Gastroesophageal sphincter (tissue), 4 donors: ENCODE results near the gene THOC3. TPM values are rescaled to one million over a fixed set of nuclear protein-coding genes. Genes with fewer than 3 reads are reported as not detected.
"Not testable (repeated sequence)": the region's sequence is repeated elsewhere in the genome, so short reads cannot be mapped to it uniquely, and the experiment has no call there.

Source experiments
- ATAC-seq: fragments of 150-250 bp; one replicate; pipeline ENCODE4 v1.9.1; 2016; ENCODE audit warnings: mild to moderate bottlenecking, moderate library complexity
- H3K27ac ChIP-seq, 4 donors: fragments of 200-600 bp; sonication (generic) in 3 of 4; 1 replicate in 3 of 4; 2 replicates in 1 of 4; pipeline ENCODE4 v1.5.1; 2016 to 2019
- H3K27me3 ChIP-seq: fragments of 200-600 bp; sonication (generic); one replicate; pipeline ENCODE4 v1.5.1; 2019
- H3K36me3 ChIP-seq, 2 donors: fragments of 200-600 bp; sonication (generic); one replicate each; pipeline ENCODE4 v1.5.1; 2019; ENCODE audit warnings: control low read depth in 1 of 2
- H3K4me1 ChIP-seq, 3 donors: fragments of 200-600 bp; sonication (generic); 1 replicate in 2 of 3; 2 replicates in 1 of 3; pipeline ENCODE4 v1.5.1; 2016 to 2019; ENCODE audit warnings: control low read depth in 2 of 3
- H3K4me3 ChIP-seq, 2 donors: fragments of 200-600 bp; sonication (generic); one replicate each; pipeline ENCODE4 v1.5.1; 2019; ENCODE audit warnings: mild to moderate bottlenecking in 1 of 2, moderate library complexity in 1 of 2
- H3K9me3 ChIP-seq, 3 donors: fragments of 200-600 bp; sonication (generic); one replicate each; pipeline ENCODE4 v1.5.1; 2017 to 2019; ENCODE audit warnings: control low read depth in 2 of 3
- WGBS, 2 donors: methylation state at CpG; one replicate each; pipeline ENCODE4 v1.1.5; 2018; ENCODE audit warnings: low coverage in 1 of 2; 5-methylcytosine and 5-hydroxymethylcytosine counted together
- total RNA-seq, 4 donors: library from RNA; depleted of rRNA; stranded (reverse); fragments of >200 nt; gene quantifications; one replicate each; pipeline ENCODE4 v1.1.0, GENCODE V29; 2016
- TF ChIP-seq, protein P1 (sequence below), 4 experiments: fragments of 200-600 bp in 2 of 4; fragments of 450-650 bp in 2 of 4; sonication (generic) in 1 of 4; IDR thresholded peaks; one replicate each; pipeline ENCODE4 v1.5.1; 2017 to 2019; ENCODE audit warnings: antibody characterized with exemption in 4 of 4, mild to moderate bottlenecking in 2 of 4, moderate library complexity in 2 of 4

Gene THOC3
- total RNA-seq, 4 donors from 2014 or later = 21.1 to 44.3 (median 28.4) TPM

GRCh38 chr5:175968381-175968780, 266 bp upstream of the THOC3 start:
- H3K4me3 ChIP-seq = peak overlapping the region; percentile 56 to 66
- peak; percentile 63 for ATAC-seq
- not testable (repeated sequence) for H3K36me3 ChIP-seq, H3K4me1 ChIP-seq, H3K9me3 ChIP-seq, H3K27me3 ChIP-seq
- WGBS, 2 donors = 3 to 7% methylated on average over 2 to 3 of the region's 6 CpGs
- peak overlapping the region in 1 of 4 donors; percentile 48 for H3K27ac ChIP-seq

DNA sequence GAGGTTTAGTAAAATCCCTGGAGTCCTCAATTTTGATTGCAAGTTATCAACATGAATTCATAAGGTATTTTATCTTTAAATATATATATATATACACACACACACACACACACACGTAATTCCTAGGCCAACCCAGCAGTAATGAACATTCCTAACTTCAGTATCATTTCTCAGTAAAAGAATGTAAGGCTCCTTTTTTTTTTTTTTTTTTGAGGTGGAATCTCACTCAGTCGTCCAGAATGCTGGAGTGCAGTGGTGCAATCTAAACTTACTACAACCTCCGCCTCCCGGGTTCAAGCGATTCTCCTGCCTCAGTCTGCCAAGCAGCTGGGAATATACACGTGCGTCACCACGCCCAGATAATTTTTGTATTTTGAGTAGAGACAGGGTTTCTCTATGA, 5.8 kb downstream of the THOC3 start:
- not testable (repeated sequence) for H3K9me3 ChIP-seq, H3K4me1 ChIP-seq, H3K27me3 ChIP-seq, H3K4me3 ChIP-seq, ATAC-seq, H3K27ac ChIP-seq, H3K36me3 ChIP-seq
- 64% methylated on average over 2 of the region's 8 CpGs; no CpG with 5 or more reads in 1 of the 2 donors for WGBS, 2 donors

DNA sequence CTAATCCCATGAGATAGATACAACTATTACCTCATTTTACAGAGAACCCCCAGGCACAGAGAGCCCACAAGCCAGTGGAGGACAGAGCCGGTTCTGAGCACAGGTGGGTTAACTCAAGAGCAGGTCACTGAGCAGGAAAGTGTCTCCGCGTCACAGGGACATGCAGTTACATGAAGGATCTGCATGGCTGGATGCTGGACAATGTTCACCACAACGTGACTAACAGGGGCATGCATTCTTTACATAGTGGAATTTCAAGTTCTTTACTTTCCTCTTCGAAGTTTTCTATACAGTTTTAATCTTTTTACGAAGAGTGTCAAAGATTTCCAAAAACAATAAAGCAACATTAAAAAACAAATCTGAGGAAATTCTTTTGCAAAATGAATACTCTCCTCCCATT, 7.9 kb downstream of the THOC3 start:
- H3K36me3 ChIP-seq, H3K9me3 ChIP-seq, H3K27ac ChIP-seq, H3K4me3 ChIP-seq, H3K27me3 ChIP-seq, H3K4me1 ChIP-seq, ATAC-seq: not testable (repeated sequence)
- 70 to 80% methylated on average over 1 to 3 of the region's 6 CpGs for WGBS, 2 donors

DNA sequence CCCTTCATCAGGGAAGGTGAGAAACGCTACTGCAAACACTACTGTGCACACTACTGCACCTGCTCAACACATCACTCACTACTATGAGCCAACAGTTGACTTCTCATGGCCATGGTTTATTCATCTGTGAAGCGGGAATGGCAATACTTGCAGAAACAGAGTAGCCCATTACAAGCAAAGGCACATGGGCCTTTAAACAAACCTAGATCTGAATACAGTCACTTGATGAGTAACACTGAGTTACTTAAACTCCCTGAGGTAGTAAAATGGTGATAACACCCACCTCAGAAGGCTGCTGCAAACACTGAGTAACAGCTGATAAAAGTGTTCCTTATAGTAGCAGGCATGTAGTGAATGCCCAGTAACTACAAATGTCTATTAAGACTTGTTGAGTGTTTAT, 9.6 kb downstream of the THOC3 start:
- ATAC-seq, H3K9me3 ChIP-seq, H3K27me3 ChIP-seq, H3K4me1 ChIP-seq, H3K36me3 ChIP-seq, H3K27ac ChIP-seq, H3K4me3 ChIP-seq: not testable (repeated sequence)
- WGBS, 2 donors = 100% methylated on average over 1 of the region's 2 CpGs; no CpG with 5 or more reads in 1 of the 2 donors

GRCh38 chr5:175954107-175954506, 14.0 kb downstream of the THOC3 start:
- not testable (repeated sequence) for H3K4me1 ChIP-seq, H3K4me3 ChIP-seq, H3K36me3 ChIP-seq, H3K9me3 ChIP-seq, H3K27me3 ChIP-seq, ATAC-seq, H3K27ac ChIP-seq
- WGBS, 2 donors = 81 to 100% methylated on average over 1 to 4 of the region's 6 CpGs

- not testable (repeated sequence) for H3K9me3 ChIP-seq, H3K4me1 ChIP-seq, H3K27me3 ChIP-seq, H3K36me3 ChIP-seq, H3K27ac ChIP-seq, ATAC-seq, H3K4me3 ChIP-seq
- 87% methylated on average over 3 of the region's 8 CpGs; no CpG with 5 or more reads in 1 of the 2 donors for WGBS, 2 donors
Observed at GRCh38 chr5:175952810-175953209, 15.3 kb downstream of the THOC3 start.

GRCh38 chr5:175951339-175951969, 16.7 kb downstream of the THOC3 start:
- H3K27ac ChIP-seq, H3K4me1 ChIP-seq, H3K4me3 ChIP-seq, H3K9me3 ChIP-seq, H3K36me3 ChIP-seq, H3K27me3 ChIP-seq: not testable (repeated sequence)
- WGBS, 2 donors = no CpG with 5 or more reads among the region's 12 CpGs
- ATAC-seq = peak; percentile 77
- TF ChIP-seq, protein P1, sequence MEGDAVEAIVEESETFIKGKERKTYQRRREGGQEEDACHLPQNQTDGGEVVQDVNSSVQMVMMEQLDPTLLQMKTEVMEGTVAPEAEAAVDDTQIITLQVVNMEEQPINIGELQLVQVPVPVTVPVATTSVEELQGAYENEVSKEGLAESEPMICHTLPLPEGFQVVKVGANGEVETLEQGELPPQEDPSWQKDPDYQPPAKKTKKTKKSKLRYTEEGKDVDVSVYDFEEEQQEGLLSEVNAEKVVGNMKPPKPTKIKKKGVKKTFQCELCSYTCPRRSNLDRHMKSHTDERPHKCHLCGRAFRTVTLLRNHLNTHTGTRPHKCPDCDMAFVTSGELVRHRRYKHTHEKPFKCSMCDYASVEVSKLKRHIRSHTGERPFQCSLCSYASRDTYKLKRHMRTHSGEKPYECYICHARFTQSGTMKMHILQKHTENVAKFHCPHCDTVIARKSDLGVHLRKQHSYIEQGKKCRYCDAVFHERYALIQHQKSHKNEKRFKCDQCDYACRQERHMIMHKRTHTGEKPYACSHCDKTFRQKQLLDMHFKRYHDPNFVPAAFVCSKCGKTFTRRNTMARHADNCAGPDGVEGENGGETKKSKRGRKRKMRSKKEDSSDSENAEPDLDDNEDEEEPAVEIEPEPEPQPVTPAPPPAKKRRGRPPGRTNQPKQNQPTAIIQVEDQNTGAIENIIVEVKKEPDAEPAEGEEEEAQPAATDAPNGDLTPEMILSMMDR (IDR thresholded peaks at IDR 0.05) = peak in 1 of 4 experiments; percentile 22

DNA sequence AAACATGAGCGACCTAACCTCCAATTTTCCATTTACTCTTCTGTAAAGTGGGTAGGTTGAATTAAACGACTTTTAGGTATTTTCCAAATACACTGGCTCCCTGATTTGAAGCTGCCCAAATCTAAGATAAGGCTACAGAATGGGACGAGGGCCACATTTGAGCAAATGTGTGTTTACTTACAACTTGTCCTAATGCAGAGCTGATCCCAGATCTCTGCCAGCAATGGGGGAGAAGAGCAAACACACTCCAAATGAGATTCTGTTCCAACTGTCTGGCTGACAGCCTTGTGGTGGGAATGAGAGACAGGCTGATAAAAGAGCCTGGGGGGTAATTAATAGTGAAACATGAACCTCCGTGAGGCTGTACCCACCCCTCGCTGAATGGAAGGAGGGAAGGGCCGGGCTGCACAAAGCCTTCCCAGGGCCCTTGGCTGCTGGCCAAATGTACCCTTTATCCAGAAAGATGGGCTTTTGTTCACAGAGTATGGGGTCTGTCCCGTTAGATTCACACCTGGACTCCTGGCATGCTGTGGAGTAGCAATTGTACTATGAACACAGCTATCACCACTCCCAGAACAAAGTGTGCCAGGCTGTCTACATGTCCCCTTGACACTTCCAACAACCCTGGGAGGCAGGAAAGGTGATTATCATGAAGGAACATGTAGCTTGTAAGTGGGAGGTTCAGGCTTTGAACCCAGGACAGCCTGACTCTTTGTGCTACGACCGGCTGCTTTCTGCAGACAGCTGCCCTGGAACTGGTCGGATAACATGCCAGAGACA, 19.6 kb downstream of the THOC3 start:
- not testable (repeated sequence) for H3K9me3 ChIP-seq, ATAC-seq, H3K36me3 ChIP-seq, H3K27me3 ChIP-seq, H3K4me1 ChIP-seq, H3K4me3 ChIP-seq, H3K27ac ChIP-seq
- no CpG with 5 or more reads among the region's 10 CpGs for WGBS, 2 donors

- not testable (repeated sequence) for H3K27ac ChIP-seq, H3K27me3 ChIP-seq, H3K36me3 ChIP-seq, H3K4me1 ChIP-seq, ATAC-seq, H3K4me3 ChIP-seq, H3K9me3 ChIP-seq
- no CpG with 5 or more reads among the region's 7 CpGs for WGBS, 2 donors
Observed at GRCh38 chr5:175943253-175943652, 24.9 kb downstream of the THOC3 start.

- not testable (repeated sequence) for H3K4me1 ChIP-seq, ATAC-seq
- no CpG with 5 or more reads among the region's 2 CpGs for WGBS, 2 donors
Observed at GRCh38 chr5:175940632-175941031, 27.5 kb downstream of the THOC3 start.

GRCh38 chr5:175938489-175938888, 29.6 kb downstream of the THOC3 start:
- WGBS, 2 donors = 70 to 83% methylated on average over 1 of the region's 1 CpG
- not testable (repeated sequence) for H3K4me1 ChIP-seq, H3K27ac ChIP-seq, H3K9me3 ChIP-seq, H3K4me3 ChIP-seq, H3K36me3 ChIP-seq, H3K27me3 ChIP-seq, ATAC-seq

More at GRCh38 chr5:175940632-175941031, 27.5 kb downstream of the THOC3 start:
- H3K27me3 ChIP-seq, H3K4me3 ChIP-seq, H3K9me3 ChIP-seq, H3K27ac ChIP-seq, H3K36me3 ChIP-seq: not testable (repeated sequence)

GRCh38 chr5:175928752-175929151, 39.4 kb downstream of the THOC3 start:
- H3K36me3 ChIP-seq, H3K4me1 ChIP-seq, H3K4me3 ChIP-seq, ATAC-seq, H3K9me3 ChIP-seq, H3K27ac ChIP-seq, H3K27me3 ChIP-seq: not testable (repeated sequence)
- WGBS, 2 donors = no CpG with 5 or more reads among the region's 1 CpG

- not testable (repeated sequence) for H3K36me3 ChIP-seq, H3K27me3 ChIP-seq, H3K9me3 ChIP-seq, H3K4me3 ChIP-seq, H3K4me1 ChIP-seq, ATAC-seq, H3K27ac ChIP-seq
- 92 to 96% methylated on average over 4 of the region's 4 CpGs for WGBS, 2 donors
Observed at GRCh38 chr5:175925106-175925505, 43.0 kb downstream of the THOC3 start.
